Measurements from ENCODE around the gene BAIAP2L1. TPM values are rescaled to one million over a fixed set of nuclear protein-coding genes. Genes with fewer than 3 reads are reported as not detected.

The BAIAP2L1 gene
- total RNA-seq, 3 donors from 2014 or later (not counting 1 experiment from before 2014, with no cell fraction given) = not detected

- H3K4me1 ChIP-seq (ENCODE audit: control insufficient read depth, insufficient read depth, low read length) = peaks cover 42% of the 10 kb centered on the region
- peak overlapping the region; percentile 69 for H3K27ac ChIP-seq (ENCODE audit: low read length)
- DNase-seq (no peak), ATAC-seq (peak in 1 of 3 donors; percentile 3)
- no peak for TF ChIP-seq CTCF (IDR thresholded peaks at IDR 0.05)
- Mint-ChIP-seq H3K4me3 (peak overlapping the region; percentile 94), H3K9me3 (no peaks in the 10 kb centered on the region), H3K27ac (peak overlapping the region; percentile 86 to 99), H3K4me1 (peaks cover 59 to 62% of the 10 kb centered on the region in 2 donors), H3K27me3 (ENCODE audit: low read depth in 2 of 2) (no peaks in the 10 kb centered on the region), H3K36me3 (no peaks in the 10 kb centered on the region)
- intact Hi-C loops (cut with micrococcal nuclease) = loop anchor here (2.0 to 10.0 kb wide), 2 partner anchors 28 to 118 kb away; partner anchors contain the start of gene BRI3
- H3K36me3 ChIP-seq (ENCODE audit: control insufficient read depth, insufficient read depth, low read length) = peaks cover 6% of the 10 kb centered on the region
- WGBS (ENCODE audit: insufficient coverage) = 32% methylated on average over 31 of the region's 32 CpGs
- no peaks in the 10 kb centered on the region for H3K9me3 ChIP-seq (ENCODE audit: control insufficient read depth, insufficient read depth, low read length)
- H3K27me3 ChIP-seq (ENCODE audit: control insufficient read depth, insufficient read depth, low read length) = no peaks in the 10 kb centered on the region
- H3K4me3 ChIP-seq (ENCODE audit: low read length) = peak overlapping the region; percentile 66
Measured at GRCh38 chr7:98252425-98253054, 148.3 kb downstream of the BAIAP2L1 start.

- Histone ChIP-seq H3K9me3 (ENCODE audit: control insufficient read depth, insufficient read depth, low read length) (no peaks in the 10 kb centered on the region), H3K27ac (ENCODE audit: low read length) (peak within 1 kb of the TSS; percentile 71), H3K27me3 (ENCODE audit: control insufficient read depth, insufficient read depth, low read length) (no peaks in the 10 kb centered on the region), H3K36me3 (ENCODE audit: control insufficient read depth, insufficient read depth, low read length) (peaks cover 2% of the 10 kb centered on the region), H3K4me1 (ENCODE audit: control insufficient read depth, insufficient read depth, low read length) (peaks cover 42% of the 10 kb centered on the region), H3K4me3 (ENCODE audit: low read length) (peak within 1 kb of the TSS; percentile 83)
- WGBS (ENCODE audit: insufficient coverage) = under 1% methylated on average over 69 of the region's 69 CpGs
- H3K9me3 Mint-ChIP-seq = no peaks in the 10 kb centered on the region
- intact Hi-C loops (cut with micrococcal nuclease) = loop anchor here (2.0 to 10.0 kb wide), 2 partner anchors 29 to 117 kb away; partner anchors contain the start of gene BRI3
- H3K4me1 Mint-ChIP-seq = peaks cover 56 to 60% of the 10 kb centered on the region in 2 donors
- peak within 1 kb of the TSS; percentile 86 to 99 for H3K27ac Mint-ChIP-seq
- H3K36me3 Mint-ChIP-seq = no peaks in the 10 kb centered on the region
- TF ChIP-seq CTCF (IDR thresholded peaks at IDR 0.05) = no peak
- ATAC-seq = peak; percentile 91 to 98 (median 96)
- H3K27me3 Mint-ChIP-seq (ENCODE audit: low read depth in 2 of 2) = no peaks in the 10 kb centered on the region
- peak; percentile 93 to 94 for DNase-seq
- H3K4me3 Mint-ChIP-seq = peak within 1 kb of the TSS; percentile 94
Measured at GRCh38 chr7:98251601-98252424, 149.1 kb downstream of the BAIAP2L1 start, which contains the start of gene TECPR1. Gene TECPR1, minus strand, starts transcription at chr7:98252232. Its CDS starts 6,086 bp downstream, at chr7:98246146.

- no peaks in the 10 kb centered on the region for H3K36me3 ChIP-seq (ENCODE audit: control insufficient read depth, insufficient read depth, low read length)
- peak overlapping the region; percentile 71 for H3K27ac ChIP-seq (ENCODE audit: low read length)
- TF ChIP-seq CTCF (IDR thresholded peaks at IDR 0.05) = no peak
- H3K4me1 Mint-ChIP-seq = peaks cover 50 to 54% of the 10 kb centered on the region in 2 donors
- peaks cover 42% of the 10 kb centered on the region for H3K4me1 ChIP-seq (ENCODE audit: control insufficient read depth, insufficient read depth, low read length)
- 10% methylated on average over 8 of the region's 9 CpGs for WGBS (ENCODE audit: insufficient coverage)
- H3K27me3 Mint-ChIP-seq (ENCODE audit: low read depth in 2 of 2) = no peaks in the 10 kb centered on the region
- DNase-seq (peak in 1 of 2 donors; percentile 82), ATAC-seq (peak; percentile 5 to 38 (median 11))
- no peaks in the 10 kb centered on the region for H3K9me3 Mint-ChIP-seq
- intact Hi-C loops (cut with micrococcal nuclease) = loop anchor here (10.0 kb wide), 1 partner anchor 116 kb away; no protein-coding TSS in a partner anchor
- H3K27ac Mint-ChIP-seq = peak overlapping the region; percentile 86 to 99
- H3K9me3 ChIP-seq (ENCODE audit: control insufficient read depth, insufficient read depth, low read length) = no peaks in the 10 kb centered on the region
- H3K36me3 Mint-ChIP-seq = no peaks in the 10 kb centered on the region
- H3K27me3 ChIP-seq (ENCODE audit: control insufficient read depth, insufficient read depth, low read length) = no peaks in the 10 kb centered on the region
- peak overlapping the region; percentile 83 for H3K4me3 ChIP-seq (ENCODE audit: low read length)
- peak overlapping the region; percentile 94 for H3K4me3 Mint-ChIP-seq
Measured at GRCh38 chr7:98251231-98251600, 149.7 kb downstream of the BAIAP2L1 start.
